ENCODE results near the gene CERKL. TPM values are rescaled to one million over a fixed set of nuclear protein-coding genes. Genes with fewer than 3 reads are reported as not detected.

The CERKL gene
- total and polyA plus RNA-seq, 2 experiments from 2014 or later, result 0.32 to 0.69 TPM

- TF ChIP-seq EZH2 (IDR thresholded peaks at IDR 0.05; ENCODE audit: low read depth, unreplicated experiment) (no peak), ZNF331 (CRISPR knock-in tag; IDR thresholded peaks at IDR 0.05; ENCODE audit: low read depth) (no peak), ZNF114 (CRISPR knock-in tag; IDR thresholded peaks at IDR 0.05) (no peak), ETS1 (IDR thresholded peaks at IDR 0.05) (no peak), NANOG (IDR thresholded peaks at IDR 0.05; ENCODE audit: borderline replicate concordance) (no peak), EZH2phosphoT487 (IDR thresholded peaks at IDR 0.05; ENCODE audit: unreplicated experiment) (no peak), STAT1 (IDR thresholded peaks at IDR 0.05; ENCODE audit: unreplicated experiment) (no peak), CTCF (conservative IDR thresholded peaks at IDR 0.05; ENCODE audit: low read depth in 2 of 2) (no peak)
Measured at GRCh38 chr2:181628590-181629585, 28.0 kb downstream of the CERKL start (continued).

- H3K4me3 ChIP-seq, result no peak overlapping the region
- Mint-ChIP-seq H3K27me3 (ENCODE audit: insufficient read depth, low read depth, poor library complexity) (peaks cover 3% of the 10 kb centered on the region), H3K36me3 (ENCODE audit: low read depth) (no peaks in the 10 kb centered on the region), H3K4me1 (peaks cover 5% of the 10 kb centered on the region), H3K4me3 (no peak overlapping the region), H3K9me3 (no peaks in the 10 kb centered on the region), H3K27ac (no peak overlapping the region)
- no peak overlapping the region for H3K4me2 ChIP-seq
- H3K79me2 ChIP-seq (replicated peaks; ENCODE audit: insufficient read depth), result no peaks in the 10 kb centered on the region
- H3F3A ChIP-seq (replicated peaks; ENCODE audit: low read depth), result no peaks in the 10 kb centered on the region
- peaks cover 4% of the 10 kb centered on the region; the same call in 1 of the 2 replicates for H3K4me1 ChIP-seq (ENCODE audit: insufficient read depth)
- H3K36me3 ChIP-seq (ENCODE audit: insufficient read depth), result no peaks in the 10 kb centered on the region
- no peak overlapping the region for H2AFZ ChIP-seq
- no peaks in the 10 kb centered on the region for H3K27me3 ChIP-seq (ENCODE audit: insufficient read depth)
- H3K9me2 ChIP-seq (ENCODE audit: insufficient read depth), result peaks cover 4% of the 10 kb centered on the region
- ATAC-seq (no peak), DNase-seq (ENCODE audit: low spot score) (no peak)
- H3K27ac ChIP-seq (ENCODE audit: low read depth), result no peak overlapping the region
- no peaks in the 10 kb centered on the region for H4K20me1 ChIP-seq (replicated peaks; ENCODE audit: insufficient read depth)
- TF ChIP-seq ZNF462 (CRISPR knock-in tag; IDR thresholded peaks at IDR 0.05) (no peak), ZNF331 (CRISPR knock-in tag; IDR thresholded peaks at IDR 0.05; ENCODE audit: low read depth) (no peak), ZNF114 (CRISPR knock-in tag; IDR thresholded peaks at IDR 0.05) (no peak), REST (IDR thresholded peaks at IDR 0.05; ENCODE audit: unreplicated experiment) (no peak), CREB1 (CRISPR knock-in tag; IDR thresholded peaks at IDR 0.05; ENCODE audit: low read depth) (no peak)
Measured at GRCh38 chr2:181627545-181627944, 29.4 kb downstream of the CERKL start.

All from GM23338 (cell line).